Mesodermal cell (in vitro differentiated cells): ENCODE results near the gene MYLK4.

Source experiments
- H3K27ac ChIP-seq: 2 replicates; pipeline ENCODE4 v1.7.0; 2013; ENCODE audit warnings: mild to moderate bottlenecking, low read depth, low read length, moderate library complexity; ENCODE audit not compliant: severe bottlenecking
- H3K36me3 ChIP-seq: 2 replicates; pipeline ENCODE4 v1.7.1; 2013; ENCODE audit warnings: mild to moderate bottlenecking, low read length, moderate library complexity; ENCODE audit not compliant: control insufficient read depth, insufficient read depth
- H3K4me1 ChIP-seq: one replicate; pipeline ENCODE4 v1.7.1; 2013; ENCODE audit warnings: mild to moderate bottlenecking, low read length; ENCODE audit not compliant: insufficient read depth, control insufficient read depth, poor library complexity, severe bottlenecking
- H3K4me3 ChIP-seq: 2 replicates; pipeline ENCODE4 v1.7.0; 2013; ENCODE audit warnings: low read length, control low read depth, mild to moderate bottlenecking; ENCODE audit not compliant: insufficient read depth, poor library complexity, severe bottlenecking; ENCODE audit errors: extremely low read depth
- H3K9me3 ChIP-seq: 2 replicates; pipeline ENCODE4 v1.7.1; 2013; ENCODE audit warnings: mild to moderate bottlenecking, low read length, moderate library complexity; ENCODE audit not compliant: control insufficient read depth
- WGBS, 2 experiments: methylation state at CpG; one replicate each; pipeline ENCODE4 v1.1.5; 2013; ENCODE audit warnings: missing lambda C conversion rate in 2 of 2; ENCODE audit not compliant: insufficient coverage in 2 of 2; 5-methylcytosine and 5-hydroxymethylcytosine counted together

The MYLK4 gene

GRCh38 chr6:2674857-2675256 is 75.9 kb downstream of the MYLK4 start:
- no peaks in the 10 kb centered on the region for H3K9me3 ChIP-seq
- 91 to 95% methylated on average over 3 to 6 of the region's 6 CpGs for WGBS, 2 experiments
- H3K4me3 ChIP-seq: no peak overlapping the region
- no peaks in the 10 kb centered on the region for H3K4me1 ChIP-seq
- H3K36me3 ChIP-seq: no peaks in the 10 kb centered on the region
- H3K27ac ChIP-seq: no peak overlapping the region

GRCh38 chr6:2669067-2669700 is 81.5 kb downstream of the MYLK4 start:
- Histone ChIP-seq H3K4me3 (no peak overlapping the region), H3K4me1 (no peaks in the 10 kb centered on the region), H3K27ac (no peak overlapping the region), H3K36me3 (no peaks in the 10 kb centered on the region), H3K9me3 (peaks cover 2% of the 10 kb centered on the region)
- 84 to 98% methylated on average over 4 to 6 of the region's 12 CpGs for WGBS, 2 experiments

- no peaks in the 10 kb centered on the region for H3K36me3 ChIP-seq
- no peak overlapping the region for H3K27ac ChIP-seq
- H3K4me1 ChIP-seq: no peaks in the 10 kb centered on the region
- WGBS, 2 experiments: 93 to 94% methylated on average over 6 of the region's 7 CpGs
- peaks cover 13% of the 10 kb centered on the region for H3K9me3 ChIP-seq
- no peak overlapping the region for H3K4me3 ChIP-seq
Measured at GRCh38 chr6:2667617-2668016, 83.1 kb downstream of the MYLK4 start.

- Histone ChIP-seq H3K36me3 (no peaks in the 10 kb centered on the region), H3K4me3 (no peak overlapping the region), H3K9me3 (peaks cover 18% of the 10 kb centered on the region), H3K27ac (no peak overlapping the region), H3K4me1 (no peaks in the 10 kb centered on the region)
- 58 to 81% methylated on average over 3 to 6 of the region's 6 CpGs for WGBS, 2 experiments
Measured at GRCh38 chr6:2666906-2667575, 83.7 kb downstream of the MYLK4 start.

GRCh38 chr6:2665146-2666070 is 85.3 kb downstream of the MYLK4 start:
- no peaks in the 10 kb centered on the region for H3K4me1 ChIP-seq
- H3K9me3 ChIP-seq: peaks cover 19% of the 10 kb centered on the region
- no peaks in the 10 kb centered on the region for H3K36me3 ChIP-seq
- 50 to 61% methylated on average over 6 to 8 of the region's 11 CpGs for WGBS, 2 experiments
- no peak overlapping the region for H3K27ac ChIP-seq
- no peak overlapping the region for H3K4me3 ChIP-seq

GRCh38 chr6:2663123-2663522 is 87.6 kb downstream of the MYLK4 start:
- Histone ChIP-seq H3K4me1 (peaks cover 6% of the 10 kb centered on the region), H3K36me3 (no peaks in the 10 kb centered on the region), H3K27ac (no peak overlapping the region), H3K9me3 (peaks cover 24% of the 10 kb centered on the region), H3K4me3 (no peak overlapping the region)
- 88 to 93% methylated on average over 2 to 3 of the region's 4 CpGs for WGBS, 2 experiments

GRCh38 chr6:2661651-2662050 is 89.1 kb downstream of the MYLK4 start:
- Histone ChIP-seq H3K9me3 (peaks cover 24% of the 10 kb centered on the region), H3K4me3 (no peak overlapping the region), H3K27ac (no peak overlapping the region), H3K4me1 (peaks cover 6% of the 10 kb centered on the region), H3K36me3 (no peaks in the 10 kb centered on the region)
- 92 to 100% methylated on average over 2 to 3 of the region's 3 CpGs for WGBS, 2 experiments

GRCh38 chr6:2659882-2660281 is 90.8 kb downstream of the MYLK4 start:
- no peak overlapping the region for H3K4me3 ChIP-seq
- peaks cover 6% of the 10 kb centered on the region for H3K4me1 ChIP-seq
- no peaks in the 10 kb centered on the region for H3K36me3 ChIP-seq
- H3K27ac ChIP-seq: no peak overlapping the region
- 79 to 85% methylated on average over 4 of the region's 4 CpGs for WGBS, 2 experiments
- peaks cover 24% of the 10 kb centered on the region for H3K9me3 ChIP-seq

- Histone ChIP-seq H3K36me3 (no peaks in the 10 kb centered on the region), H3K4me3 (no peak overlapping the region), H3K9me3 (peaks cover 24% of the 10 kb centered on the region), H3K4me1 (peaks cover 6% of the 10 kb centered on the region), H3K27ac (no peak overlapping the region)
- 93 to 94% methylated on average over 4 to 5 of the region's 5 CpGs for WGBS, 2 experiments
Measured at GRCh38 chr6:2659381-2659780, 91.3 kb downstream of the MYLK4 start.

GRCh38 chr6:2658788-2659187 is 91.9 kb downstream of the MYLK4 start:
- H3K4me3 ChIP-seq: no peak overlapping the region
- H3K4me1 ChIP-seq: peaks cover 6% of the 10 kb centered on the region
- no peak overlapping the region for H3K27ac ChIP-seq
- peaks cover 19% of the 10 kb centered on the region for H3K9me3 ChIP-seq
- no peaks in the 10 kb centered on the region for H3K36me3 ChIP-seq
- 96 to 100% methylated on average over 4 of the region's 5 CpGs for WGBS, 2 experiments
